HCT116 (cell line): ENCODE data around the gene ALDH3A2. TPM values are rescaled to one million over a fixed set of nuclear protein-coding genes. Genes with fewer than 3 reads are reported as not detected.

Source experiments
- ATAC-seq: fragments of 200-7000 bp; cut with Tn5 transposase; 2 replicates; pipeline ENCODE4 v1.9.1; 2020; ENCODE audit warnings: mild to moderate bottlenecking, moderate library complexity
- BruUV-seq: library from RNA; stranded (reverse); fragments of 400-500 nt; replicated peaks from 2 replicates; lab custom pipeline; 2021; lab: Mats Ljungman, UMichigan
- CTCF ChIA-PET: fragments of 300-600 bp; sonication (Branson Sonifier 250); formaldehyde crosslinking; loops from one replicate; lab custom pipeline; 2021; ENCODE audit warnings: antibody characterized with exemption; lab: Charles Lee
- POLR2A ChIA-PET: fragments of 300-600, 350-600 bp; sonication (Branson Sonifier 250); formaldehyde crosslinking; loops from one replicate; lab custom pipeline; 2021; ENCODE audit warnings: antibody characterized with exemption; lab: Charles Lee
- RAD21 ChIA-PET, 2 experiments: fragments of 300-600 bp; sonication (Branson Sonifier 250); formaldehyde crosslinking; loops; one replicate each; lab custom pipeline; 2023; ENCODE audit warnings: low total read pairs in 2 of 2; ENCODE audit not compliant: uncharacterized antibody in 2 of 2, unreplicated experiment in 2 of 2, low non-redundant PET in 1 of 2; lab: Charles Lee
- DNase-seq: peaks from one replicate; pipeline ENCODE4 v3.0.0-alpha.2; 2010; ENCODE audit warnings: low read depth, low spot score
- H2AFZ ChIP-seq: fragments of 200-600 bp; shearing (Covaris generic), sonication (generic); 2 replicates; pipeline ENCODE4 v1.6.1; 2017; ENCODE audit warnings: low read depth, mixed run types, mixed read lengths, antibody characterized with exemption, low read length; ENCODE audit not compliant: poor library complexity, severe bottlenecking
- H3K27ac ChIP-seq: 2 replicates; pipeline ENCODE4 v1.5.1; 2012; ENCODE audit warnings: low read depth, low read length
- H3K27me3 ChIP-seq: fragments of 200-600 bp; sonication (generic); 2 replicates; pipeline ENCODE4 v1.6.1; 2016; ENCODE audit warnings: mixed run types, low read length, mixed read lengths; ENCODE audit not compliant: insufficient read depth
- H3K36me3 ChIP-seq, 2 experiments: fragments of 200-500 bp in 1 of 2; fragments of 200-600 bp in 1 of 2; sonication (Bioruptor generic) in 1 of 2; sonication (generic) in 1 of 2; 2 replicates each; pipeline versions ENCODE4 v1.5.1 to v1.6.1; 2014 to 2016; ENCODE audit warnings: low read length in 2 of 2, inconsistent platforms in 1 of 2, mixed read lengths in 1 of 2, mixed run types in 1 of 2; ENCODE audit not compliant: insufficient read depth in 2 of 2, control insufficient read depth in 1 of 2
- H3K4me1 ChIP-seq, 2 experiments: fragments of 200-600 bp in 1 of 2; sonication (generic) in 1 of 2; 2 replicates each; pipeline versions ENCODE4 v1.5.1 to v1.6.1; 2012 to 2017; ENCODE audit warnings: low read length in 2 of 2, inconsistent platforms in 1 of 2, mild to moderate bottlenecking in 1 of 2, mixed read lengths in 1 of 2, mixed run types in 1 of 2, moderate library complexity in 1 of 2; ENCODE audit not compliant: insufficient read depth in 2 of 2, control insufficient read depth in 1 of 2
- H3K4me2 ChIP-seq: fragments of 200-600 bp; sonication (generic); 2 replicates; pipeline ENCODE4 v1.6.1; 2017; ENCODE audit warnings: mixed run types, low read length, mixed read lengths
- H3K4me3 ChIP-seq, 2 experiments: fragments of 200-600 bp in 1 of 2; sonication (generic) in 1 of 2; replicated peaks in 1 of 2; 2 replicates each; pipeline ENCODE4 v1.5.1; 2011 to 2016; ENCODE audit warnings: low read length in 2 of 2, control low read depth in 1 of 2, low read depth in 1 of 2, mild to moderate bottlenecking in 1 of 2, mixed read lengths in 1 of 2, mixed run types in 1 of 2
- H3K79me2 ChIP-seq: fragments of 200-600 bp; sonication (generic); 2 replicates; pipeline ENCODE4 v1.6.1; 2017; ENCODE audit warnings: mild to moderate bottlenecking, mixed run types, low read length, moderate library complexity, mixed read lengths; ENCODE audit not compliant: insufficient read depth
- H3K9ac ChIP-seq: fragments of 200-600 bp; sonication (generic); 2 replicates; pipeline ENCODE4 v1.6.1; 2016; ENCODE audit warnings: low read length, mixed read lengths
- H3K9me2 ChIP-seq: fragments of 200-600 bp; sonication (generic), shearing (Covaris generic); 2 replicates; pipeline ENCODE4 v1.6.1; 2017; ENCODE audit warnings: mixed run types, mild to moderate bottlenecking, moderate library complexity; ENCODE audit not compliant: insufficient read depth
- H3K9me3 ChIP-seq, 2 experiments: fragments of 200-500 bp in 1 of 2; fragments of 200-600 bp in 1 of 2; sonication (Bioruptor generic) in 1 of 2; sonication (generic) in 1 of 2; 2 replicates each; pipeline ENCODE4 v1.6.1; 2014 to 2017; ENCODE audit warnings: low read length in 2 of 2, mixed read lengths in 2 of 2, inconsistent platforms in 1 of 2, low read depth in 1 of 2, mild to moderate bottlenecking in 1 of 2, mixed run types in 1 of 2, moderate library complexity in 1 of 2; ENCODE audit not compliant: control insufficient read depth in 1 of 2, insufficient read depth in 1 of 2
- H4K20me1 ChIP-seq: fragments of 200-600 bp; sonication (generic), shearing (Covaris generic); 2 replicates; pipeline ENCODE4 v1.6.1; 2017; ENCODE audit warnings: mixed run types, mild to moderate bottlenecking, moderate library complexity; ENCODE audit not compliant: insufficient read depth
- ATF3 ChIP-seq: IDR thresholded peaks from 2 replicates; pipeline ENCODE4 v1.6.1; 2012
- CTCF ChIP-seq, 3 experiments: fragments of 200-600 bp in 1 of 3; sonication (generic) in 1 of 3; IDR thresholded peaks in 2 of 3; conservative IDR thresholded peaks in 1 of 3; 2 replicates each; pipeline ENCODE4 v1.5.1; 2012 to 2017; ENCODE audit warnings: low read depth in 2 of 3, low read length in 2 of 3, antibody characterized with exemption in 1 of 3, borderline replicate concordance in 1 of 3, control low read depth in 1 of 3, mild to moderate bottlenecking in 1 of 3, mixed read lengths in 1 of 3, mixed run types in 1 of 3, moderate library complexity in 1 of 3; ENCODE audit not compliant: insufficient read depth in 1 of 3
- EGR1 ChIP-seq: IDR thresholded peaks from 2 replicates; pipeline ENCODE4 v1.6.1; 2012; ENCODE audit warnings: low read depth
- ELF1 ChIP-seq: IDR thresholded peaks from 2 replicates; pipeline ENCODE4 v1.6.1; 2012; ENCODE audit warnings: low read depth, borderline replicate concordance
- EZH2 ChIP-seq: fragments of 200-600 bp; sonication (generic); IDR thresholded peaks from 2 replicates; pipeline ENCODE4 v1.6.1; 2017; ENCODE audit warnings: antibody characterized with exemption, mixed run types
- EZH2phosphoT487 ChIP-seq: fragments of 200-600 bp; IDR thresholded peaks from 2 replicates; pipeline ENCODE4 v1.6.1; 2018; ENCODE audit warnings: antibody characterized with exemption, borderline replicate concordance
- FOSL1 ChIP-seq: IDR thresholded peaks from 2 replicates; pipeline ENCODE4 v1.6.1; 2012; ENCODE audit warnings: low read depth
- JUND ChIP-seq: IDR thresholded peaks from 2 replicates; pipeline ENCODE4 v1.6.1; 2012
- POLR2A ChIP-seq: IDR thresholded peaks from 2 replicates; pipeline ENCODE4 v1.7.0; 2011; ENCODE audit warnings: borderline replicate concordance; ENCODE audit not compliant: insufficient read depth, insufficient read length; ENCODE audit errors: extremely low read depth
- RAD21 ChIP-seq: IDR thresholded peaks from 2 replicates; pipeline ENCODE4 v1.6.1; 2012; ENCODE audit warnings: low read depth, mild to moderate bottlenecking
- SIN3A ChIP-seq: IDR thresholded peaks from 2 replicates; pipeline ENCODE4 v1.6.1; 2012; ENCODE audit warnings: low read depth
- SRF ChIP-seq: IDR thresholded peaks from 2 replicates; pipeline ENCODE4 v1.6.1; 2012; ENCODE audit warnings: low read depth
- TCF7L2 ChIP-seq: IDR thresholded peaks from 2 replicates; pipeline ENCODE4 v1.7.0; 2011; ENCODE audit warnings: borderline replicate concordance, inconsistent platforms; ENCODE audit not compliant: insufficient read depth, insufficient read length; ENCODE audit errors: extremely low read depth
- ZFX ChIP-seq: fragments of 450-650 bp; IDR thresholded peaks from 2 replicates; pipeline ENCODE4 v1.6.1; 2017
- ZNF274 ChIP-seq: fragments of 200-500 bp; sonication (Bioruptor generic); IDR thresholded peaks from 2 replicates; pipeline ENCODE4 v1.6.1; 2014; ENCODE audit warnings: mild to moderate bottlenecking, low read depth, low read length, inconsistent platforms
- intact Hi-C: fragments of 100-400 bp; cut with micrococcal nuclease; formaldehyde crosslinking; loops from 2 replicates; pipeline ENCODE4 v1.10.0; 2022
- total RNA-seq: library from RNA; stranded (reverse); gene quantifications from one replicate; pipeline ENCODE4 v1.2.1, GENCODE V29; 2021; ENCODE audit not compliant: unreplicated experiment

ALDH3A2 gene
- total RNA-seq, 1 experiment from 2014 or later = 86.8 TPM

- POLR2A ChIA-PET = no interaction called here
- peaks cover 13 to 17% of the 10 kb centered on the region in 2 experiments; a peak in 2 of 4 replicates for H3K36me3 ChIP-seq
- DNase-seq (no peak), ATAC-seq (no peak)
- no peaks in the 10 kb centered on the region for H3K9me2 ChIP-seq
- CTCF ChIA-PET = no interaction called here
- RAD21 ChIA-PET = no interaction called here
- H3K27ac ChIP-seq = no peak overlapping the region
- BruUV-seq = no TSS peak
- no peak overlapping the region for H3K9ac ChIP-seq
- TF ChIP-seq EZH2 (no peak), EGR1 (no peak), ELF1 (no peak), TCF7L2 (no peak), ZNF274 (no peak), EZH2phosphoT487 (no peak), SIN3A (no peak), POLR2A (no peak), RAD21 (no peak), CTCF (IDR thresholded peaks at IDR 0.05 in 2 of 3, conservative IDR thresholded peaks at IDR 0.05 in 1 of 3; ENCODE audit: borderline replicate concordance in 1 of 3, insufficient read depth in 1 of 3, low read depth in 2 of 3, low read length in 2 of 3) (no peak), FOSL1 (no peak), ZFX (no peak), SRF (no peak), ATF3 (no peak), JUND (no peak)
- H3K79me2 ChIP-seq = peaks cover 44% of the 10 kb centered on the region
- H3K27me3 ChIP-seq = no peaks in the 10 kb centered on the region
- H3K4me3 ChIP-seq = no peak overlapping the region
- intact Hi-C loops = no loop called here
- no peak overlapping the region for H2AFZ ChIP-seq
- H3K9me3 ChIP-seq = no peaks in the 10 kb centered on the region
- peaks cover 26 to 41% of the 10 kb centered on the region in 2 experiments for H3K4me1 ChIP-seq
- H4K20me1 ChIP-seq = no peaks in the 10 kb centered on the region
- H3K4me2 ChIP-seq = no peak overlapping the region
Observed at GRCh38 chr17:19652595-19652994, 4.0 kb downstream of the ALDH3A2 start.
